ENCODE measurements around the gene KLRC3. TPM values are rescaled to one million over a fixed set of nuclear protein-coding genes. Genes with fewer than 3 reads are reported as not detected.
"Not testable (repeated sequence)": the region's sequence is repeated elsewhere in the genome, so short reads cannot be mapped to it uniquely, and the experiment has no call there.

Gene KLRC3
- 0.30 TPM for total RNA-seq

GRCh38 chr12:10420334-10420733 is at the start of gene KLRC3:
TSS of gene KLRC3 (minus strand) at chr12:10420595. CDS start at chr12:10420550, 45 bp downstream.
- not testable (repeated sequence) for DNase-seq

GRCh38 chr12:10469701-10470100 is 49.3 kb upstream of the KLRC3 start:
- DNase-seq = no peak

DNA sequence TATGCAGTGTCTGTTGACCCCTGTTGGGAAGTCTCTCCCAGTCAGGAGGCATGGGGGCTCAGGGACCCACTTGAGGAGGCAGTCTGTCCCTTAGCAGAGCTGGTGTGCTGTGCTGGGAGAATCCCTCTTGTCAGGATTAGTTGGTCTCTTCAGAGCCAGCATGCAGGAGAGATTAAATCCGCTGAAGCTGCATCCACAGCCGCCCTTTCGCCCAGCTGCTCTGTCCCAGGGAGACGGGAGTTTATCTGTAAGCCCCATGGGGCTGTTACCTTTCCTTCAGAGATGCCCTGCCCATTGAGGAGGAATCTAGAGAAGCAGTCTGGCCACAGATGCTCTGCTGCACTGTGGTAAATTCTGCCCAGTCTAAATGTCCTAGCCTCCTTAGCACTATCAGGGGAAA is 45.9 kb upstream of the KLRC3 start:
- no peak for DNase-seq

DNA sequence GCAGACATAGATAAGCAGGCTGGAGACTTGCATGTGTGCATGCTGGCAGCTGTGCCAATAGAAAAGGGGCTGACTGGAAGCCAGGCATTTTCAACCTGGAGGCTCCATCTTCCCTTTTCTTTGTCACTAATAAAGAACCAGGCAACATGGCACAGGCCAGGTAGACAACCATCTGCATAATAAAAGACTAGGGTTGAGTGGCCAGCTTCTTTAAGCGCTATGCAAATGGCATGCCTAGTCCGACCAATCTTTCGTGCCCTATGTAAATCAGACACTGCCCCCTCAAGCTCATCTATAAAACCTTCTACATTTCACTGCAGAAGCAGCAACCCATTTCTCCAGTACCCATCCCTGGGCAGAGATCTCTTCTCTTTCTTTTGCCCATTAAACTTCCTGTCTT is 37.4 kb upstream of the KLRC3 start:
- DNase-seq = no peak

DNA sequence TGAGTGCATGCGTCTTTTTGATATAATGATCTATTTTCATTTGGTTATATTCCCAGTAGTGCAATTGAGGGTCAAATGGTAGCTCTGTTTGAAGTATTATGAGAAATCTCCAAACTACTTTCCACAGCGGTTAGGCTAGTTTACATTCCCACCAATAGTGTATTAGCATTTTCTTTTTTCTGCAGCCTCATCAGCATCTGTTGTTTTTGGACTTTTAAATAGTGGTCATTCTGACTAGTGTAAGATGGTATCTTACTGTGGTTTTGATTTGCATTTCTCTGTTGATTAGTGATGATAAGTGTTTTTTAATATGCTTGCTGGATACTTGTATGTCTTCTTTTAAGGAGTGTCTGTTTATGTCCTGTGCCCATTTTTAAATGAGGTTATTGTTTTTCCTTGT is 36.5 kb upstream of the KLRC3 start:
- no peak for DNase-seq

GRCh38 chr12:10455766-10456165 is 35.4 kb upstream of the KLRC3 start:
- no peak for DNase-seq

GRCh38 chr12:10454531-10454930 is 34.1 kb upstream of the KLRC3 start:
- DNase-seq = no peak

DNA sequence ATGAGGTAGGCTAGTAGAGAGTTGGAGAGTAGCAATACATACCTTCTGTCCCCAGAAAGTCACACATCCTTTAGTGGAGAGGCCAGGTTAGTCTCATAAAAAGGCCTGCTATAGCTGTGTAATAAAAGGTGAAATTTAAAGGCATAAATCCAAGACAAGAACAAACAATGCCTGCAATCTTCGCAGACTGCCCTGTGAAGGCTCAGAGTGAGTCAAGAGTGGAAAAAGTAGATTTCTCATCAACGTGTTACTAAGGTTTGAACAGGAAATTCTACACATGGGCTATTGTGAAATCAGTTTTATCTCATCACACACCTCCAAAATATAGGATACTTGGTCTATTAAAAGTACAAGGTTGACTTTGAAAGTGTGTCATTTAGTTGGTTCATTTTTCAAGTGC is 32.8 kb upstream of the KLRC3 start, which contains the start of gene KLRC1:
TSS of gene KLRC1 (minus strand) at position 222 of the 400 bp plus-strand sequence. CDS start 2,221 bp downstream, outside the sequence.
- DNase-seq = no peak

- no peak for DNase-seq
Measured at GRCh38 chr12:10448236-10448635, 27.8 kb upstream of the KLRC3 start.

GRCh38 chr12:10446052-10446451 is 25.7 kb upstream of the KLRC3 start:
- DNase-seq = not testable (repeated sequence)

- DNase-seq = not testable (repeated sequence)
Measured at GRCh38 chr12:10441144-10441543, 20.7 kb upstream of the KLRC3 start.

DNA sequence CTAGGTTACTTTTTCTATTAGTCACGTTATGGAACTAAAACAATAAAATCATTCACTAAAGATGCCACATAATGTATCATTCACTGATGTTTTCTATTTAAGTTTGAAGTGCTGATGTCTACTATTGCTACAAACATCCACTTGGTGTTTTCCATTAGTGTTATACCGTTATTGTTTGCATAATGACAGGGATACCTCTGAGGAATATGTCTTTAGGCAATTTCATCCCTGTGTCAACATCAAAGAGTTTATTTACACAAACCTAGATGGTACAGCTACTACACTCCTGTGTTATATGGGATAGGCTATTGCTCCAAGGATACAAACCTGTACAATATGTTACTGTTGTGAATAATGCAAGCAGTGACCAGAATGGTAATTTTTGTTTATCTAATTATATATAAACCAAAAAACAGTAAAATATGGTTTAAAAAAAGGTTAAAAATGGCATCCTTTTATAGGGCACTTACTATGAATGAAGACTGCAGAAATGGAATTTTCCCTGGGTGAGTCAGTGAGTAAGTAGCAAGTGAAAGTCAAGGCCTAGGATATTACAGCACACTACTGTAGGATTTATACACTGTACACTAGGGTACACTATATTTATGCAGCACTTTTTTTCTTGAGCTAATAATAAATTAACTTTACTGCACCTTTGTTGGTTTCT is 19.3 kb upstream of the KLRC3 start:
- not testable (repeated sequence) for DNase-seq

- not testable (repeated sequence) for DNase-seq
Measured at GRCh38 chr12:10437601-10438000, 17.2 kb upstream of the KLRC3 start.

- not testable (repeated sequence) for DNase-seq
Measured at GRCh38 chr12:10435816-10436215, 15.4 kb upstream of the KLRC3 start, which contains the start of gene KLRC2. TSS of gene KLRC2 (minus strand) at chr12:10436010. CDS start at chr12:10435986, 24 bp downstream.

DNA sequence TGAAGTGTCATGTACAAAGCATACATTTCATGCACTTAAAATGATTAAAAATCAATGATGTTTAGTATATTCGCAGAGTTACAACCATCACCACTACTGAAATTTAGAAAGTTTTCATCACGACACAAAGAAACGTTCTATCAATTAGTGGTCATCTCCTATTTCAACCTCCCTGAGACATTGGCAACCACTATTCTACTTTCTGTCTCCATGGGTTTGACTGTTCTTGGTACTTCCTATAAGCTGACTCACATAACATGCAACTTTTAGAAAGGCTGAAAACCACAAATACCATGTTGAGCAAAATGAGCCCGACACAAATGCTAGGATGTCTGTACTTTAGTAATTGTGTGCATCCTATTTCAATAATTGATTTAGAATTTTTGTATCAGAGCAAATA is 10.2 kb upstream of the KLRC3 start:
- DNase-seq = not testable (repeated sequence)

GRCh38 chr12:10425938-10426337 is 5.5 kb upstream of the KLRC3 start:
- not testable (repeated sequence) for DNase-seq

- DNase-seq = not testable (repeated sequence)
Measured at GRCh38 chr12:10424260-10424899, 4.0 kb upstream of the KLRC3 start.

GRCh38 chr12:10422159-10422558 is 1.8 kb upstream of the KLRC3 start:
- not testable (repeated sequence) for DNase-seq

DNA sequence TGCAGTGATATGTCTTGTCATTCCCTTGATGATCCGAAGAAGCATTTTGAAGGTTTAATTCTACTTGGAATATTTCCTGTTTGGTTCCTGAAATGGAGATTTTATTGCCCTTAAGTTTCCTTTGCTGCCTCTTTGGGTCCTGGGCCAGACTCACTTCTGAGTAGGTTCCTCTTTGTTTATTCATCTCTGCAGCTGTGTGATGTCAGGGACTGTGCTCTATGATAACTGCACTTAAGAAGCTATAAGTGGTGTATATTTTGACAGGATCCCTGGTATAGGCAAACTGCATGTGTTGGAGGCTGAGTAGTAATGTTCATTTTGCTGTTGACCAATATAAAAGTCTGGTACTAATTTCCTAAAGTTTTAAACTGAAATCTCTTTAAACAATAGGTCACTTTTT is 11.0 kb downstream of the KLRC3 start, which contains the start of gene KLRC4:
TSS of gene KLRC4 (minus strand) at position 366 of the 400 bp plus-strand sequence. CDS start at position 184, 182 bp downstream.
- no peak for DNase-seq

DNA sequence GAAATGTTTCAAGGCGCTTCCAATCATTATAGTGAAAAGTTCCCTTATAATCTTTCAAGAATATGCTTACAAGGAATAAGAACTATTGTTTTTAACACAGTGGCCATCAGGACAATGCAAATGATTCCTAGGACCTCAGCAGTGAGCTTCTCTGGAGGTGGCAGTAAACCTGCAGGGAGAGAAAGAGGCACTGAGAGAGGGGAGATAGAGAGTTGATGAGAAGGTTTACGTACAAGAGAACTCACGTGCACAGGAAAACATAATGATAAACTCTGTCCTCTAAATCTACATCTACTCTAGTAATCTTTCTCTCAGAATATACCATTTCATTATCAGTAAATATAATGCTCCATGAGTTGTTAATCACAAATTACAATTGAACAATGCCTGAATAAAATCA is 11.6 kb downstream of the KLRC3 start:
- no peak for DNase-seq

DNA sequence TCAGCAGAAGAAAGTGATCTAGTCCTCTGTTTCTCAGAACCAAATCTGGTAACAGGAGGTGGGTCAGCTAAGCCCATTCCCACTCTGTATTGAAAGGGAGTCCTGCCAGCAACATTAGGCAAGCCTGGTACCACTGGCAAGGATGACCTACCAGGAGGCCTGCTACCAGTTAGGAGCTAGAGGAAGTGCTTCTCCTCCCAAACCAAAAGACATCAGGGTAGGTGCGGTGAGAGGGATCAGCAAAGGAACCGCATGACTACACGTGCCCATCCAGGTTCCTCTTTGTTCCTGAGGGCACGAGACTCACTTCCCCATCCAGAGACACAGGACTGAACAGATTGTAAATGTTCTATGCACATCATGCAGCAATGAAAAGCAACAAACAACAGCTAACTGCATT is 13.7 kb downstream of the KLRC3 start:
- peak; percentile 3 for DNase-seq

DNA sequence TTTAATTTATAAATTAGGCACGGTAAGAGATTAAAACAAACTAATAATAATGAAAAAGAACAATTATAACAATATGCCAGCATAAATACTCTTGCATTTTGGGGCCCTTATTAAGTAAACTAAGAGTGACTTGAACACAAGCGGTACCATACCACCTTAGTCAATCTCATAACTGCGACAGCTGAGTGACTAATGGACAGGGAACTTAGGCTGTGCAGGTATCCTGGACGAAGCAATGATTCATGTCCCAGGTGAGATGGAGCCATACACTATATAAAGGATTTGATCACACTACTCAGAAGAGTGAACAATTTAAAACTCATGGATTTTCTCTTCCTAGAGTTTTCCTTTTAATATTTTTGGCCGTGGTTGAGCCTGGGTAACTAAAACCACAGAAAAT is 15.1 kb downstream of the KLRC3 start:
- DNase-seq = no peak

DNA sequence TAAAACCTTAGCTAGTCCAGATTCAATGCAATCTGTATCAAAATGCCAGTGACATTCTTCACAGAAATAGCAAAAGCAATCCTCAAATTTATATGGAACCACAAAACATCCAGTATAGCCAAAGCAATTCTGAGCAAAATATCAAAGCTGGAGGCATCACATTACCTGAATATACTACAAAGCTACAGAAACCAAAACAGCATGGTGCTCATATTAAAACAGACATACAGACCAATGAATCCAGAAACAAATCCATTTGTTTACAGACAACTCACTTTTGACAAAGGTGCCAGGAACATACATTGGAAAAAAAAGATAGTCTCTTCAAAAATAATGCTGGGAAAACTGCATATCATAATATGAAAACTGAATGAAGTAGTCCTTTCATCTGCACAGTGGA is 15.6 kb downstream of the KLRC3 start:
- DNase-seq = no peak

DNA sequence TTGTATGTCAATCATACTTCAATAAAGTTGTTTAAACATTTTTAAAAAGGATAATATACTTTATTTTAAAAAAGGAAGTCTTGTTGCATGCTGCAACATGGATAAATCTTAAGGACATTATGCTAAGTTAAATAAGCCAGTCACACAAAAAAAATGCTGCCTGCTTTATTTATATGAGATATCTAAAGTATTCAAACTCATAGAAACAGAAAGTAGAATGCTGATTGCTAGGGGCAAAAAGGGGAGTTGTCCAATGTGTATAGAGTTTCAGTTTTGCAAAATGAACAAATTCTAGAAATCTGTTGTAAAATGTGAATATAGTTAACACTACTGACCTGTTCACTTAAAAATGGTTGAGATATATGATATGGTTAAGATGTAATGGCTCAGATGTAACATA is 19.6 kb downstream of the KLRC3 start:
- DNase-seq = no peak

Data from skin of body (tissue), 2 donors.